AG09309 (cell line): Measurements from ENCODE around the gene TMEM107.
A peak's percentile ranks its signal among the peaks of the same experiment; 100 is the strongest.

ENCODE experiments used
- DNase-seq: peaks from one replicate; pipeline ENCODE4 v3.0.0-alpha.2; 2010; ENCODE audit warnings: low read depth
- H3K4me3 ChIP-seq: 2 replicates; pipeline ENCODE4 v1.5.1; 2011; ENCODE audit warnings: mild to moderate bottlenecking, low read depth, low read length, moderate library complexity; ENCODE audit not compliant: control insufficient read depth
- TF ChIP-seq, protein P1 (sequence below): IDR thresholded peaks from 2 replicates; pipeline ENCODE4 v1.5.1; 2011; ENCODE audit warnings: mild to moderate bottlenecking, low read depth, low read length, inconsistent platforms; ENCODE audit not compliant: insufficient read depth, control insufficient read depth; ENCODE audit errors: missing control alignments

The TMEM107 gene

DNA sequence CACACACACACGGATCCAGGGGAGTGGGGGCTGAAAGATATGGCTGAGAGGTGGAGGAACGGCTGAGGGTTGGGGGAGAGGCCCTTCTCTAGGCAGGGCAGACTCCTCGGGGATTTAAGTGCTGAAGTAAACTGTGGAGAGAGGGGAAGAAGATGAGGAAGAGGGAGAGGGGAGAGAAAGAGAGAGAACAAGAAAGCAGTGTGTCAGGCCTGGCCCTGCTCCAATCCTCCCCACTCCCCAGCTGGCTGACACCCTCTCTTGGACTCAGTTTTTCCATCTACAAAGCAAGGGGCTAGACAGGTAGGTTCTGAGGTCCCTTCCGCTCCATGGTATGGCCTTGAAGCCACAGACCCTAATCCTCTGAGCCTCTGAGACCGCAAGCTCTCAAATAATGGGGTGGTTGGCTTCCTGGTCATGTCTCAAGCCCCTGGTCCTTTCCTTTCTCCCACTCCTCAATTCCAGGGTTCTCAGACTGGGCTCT lies 15.4 kb downstream of the TMEM107 start:
- TF ChIP-seq, protein P1, sequence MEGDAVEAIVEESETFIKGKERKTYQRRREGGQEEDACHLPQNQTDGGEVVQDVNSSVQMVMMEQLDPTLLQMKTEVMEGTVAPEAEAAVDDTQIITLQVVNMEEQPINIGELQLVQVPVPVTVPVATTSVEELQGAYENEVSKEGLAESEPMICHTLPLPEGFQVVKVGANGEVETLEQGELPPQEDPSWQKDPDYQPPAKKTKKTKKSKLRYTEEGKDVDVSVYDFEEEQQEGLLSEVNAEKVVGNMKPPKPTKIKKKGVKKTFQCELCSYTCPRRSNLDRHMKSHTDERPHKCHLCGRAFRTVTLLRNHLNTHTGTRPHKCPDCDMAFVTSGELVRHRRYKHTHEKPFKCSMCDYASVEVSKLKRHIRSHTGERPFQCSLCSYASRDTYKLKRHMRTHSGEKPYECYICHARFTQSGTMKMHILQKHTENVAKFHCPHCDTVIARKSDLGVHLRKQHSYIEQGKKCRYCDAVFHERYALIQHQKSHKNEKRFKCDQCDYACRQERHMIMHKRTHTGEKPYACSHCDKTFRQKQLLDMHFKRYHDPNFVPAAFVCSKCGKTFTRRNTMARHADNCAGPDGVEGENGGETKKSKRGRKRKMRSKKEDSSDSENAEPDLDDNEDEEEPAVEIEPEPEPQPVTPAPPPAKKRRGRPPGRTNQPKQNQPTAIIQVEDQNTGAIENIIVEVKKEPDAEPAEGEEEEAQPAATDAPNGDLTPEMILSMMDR, result no peak
- H3K4me3 ChIP-seq, result no peak overlapping the region
- DNase-seq, result no peak

DNA sequence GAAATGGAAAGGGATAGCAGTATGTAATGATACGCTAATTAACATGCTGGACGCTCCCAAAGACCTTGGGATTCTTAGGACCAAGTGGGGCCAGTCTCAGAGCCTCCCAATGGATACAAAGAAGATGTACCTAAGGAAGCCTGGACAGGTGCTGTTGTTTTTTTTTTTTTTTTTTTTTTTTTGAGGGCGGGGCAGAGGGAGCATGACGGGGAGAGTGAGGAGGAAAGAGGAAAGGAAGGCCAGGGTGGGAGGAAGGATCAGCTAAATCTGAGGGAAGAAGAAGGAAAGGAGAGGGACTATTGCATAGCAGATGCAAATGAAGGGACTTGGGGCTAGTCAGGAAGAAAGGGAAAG lies 16.0 kb downstream of the TMEM107 start:
- no peak for DNase-seq
- TF ChIP-seq, protein P1, result no peak
- H3K4me3 ChIP-seq, result no peak overlapping the region

DNA sequence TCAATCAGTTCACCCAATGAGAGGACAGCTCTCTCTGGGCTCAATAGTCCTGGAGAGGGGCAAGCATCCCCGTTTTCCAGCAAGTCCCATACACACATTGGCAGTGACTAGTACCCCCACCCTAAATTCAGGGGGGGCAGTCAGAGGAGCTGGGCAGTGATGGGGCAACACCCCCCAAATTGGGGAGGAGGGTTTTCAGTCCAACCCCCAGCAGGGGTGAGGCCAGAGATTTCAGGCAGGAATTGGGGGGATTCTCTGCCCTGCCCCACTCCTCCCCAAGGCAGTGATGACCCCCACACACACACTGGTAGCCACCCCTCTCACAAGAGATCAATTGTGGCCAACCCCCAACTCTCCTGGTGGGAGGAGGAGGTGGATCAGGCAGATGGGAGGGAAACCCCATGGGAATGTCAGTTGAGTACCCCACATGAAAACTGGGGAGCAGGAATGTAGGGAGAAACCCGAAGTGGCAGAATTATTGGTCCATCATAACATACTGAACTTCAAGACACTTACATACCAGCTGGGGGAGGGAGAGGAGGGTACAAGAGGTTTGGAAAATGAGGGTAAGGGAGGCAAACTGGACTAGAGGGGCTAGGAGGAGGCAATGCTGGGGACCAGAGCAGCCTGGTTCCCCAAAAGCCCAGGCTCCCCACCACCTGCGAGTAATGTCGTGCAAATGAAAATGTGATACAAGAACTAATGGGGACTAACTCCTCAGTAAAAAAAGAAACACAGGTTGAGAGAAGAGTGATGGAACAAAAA lies 16.5 kb downstream of the TMEM107 start:
- H3K4me3 ChIP-seq, result no peak overlapping the region
- DNase-seq, result no peak
- TF ChIP-seq, protein P1, result no peak

- no peak for DNase-seq
- H3K4me3 ChIP-seq, result no peak overlapping the region
- TF ChIP-seq, protein P1, result no peak
Measured at GRCh38 chr17:8159032-8159400, 17.2 kb downstream of the TMEM107 start.

- H3K4me3 ChIP-seq, result no peak overlapping the region
- DNase-seq, result no peak
- TF ChIP-seq, protein P1, result peak; percentile 84
Measured at GRCh38 chr17:8158267-8159031, 17.7 kb downstream of the TMEM107 start.

- TF ChIP-seq, protein P1, result peak; percentile 4
- DNase-seq, result peak; percentile 100
- peak overlapping the region; percentile 71 for H3K4me3 ChIP-seq
Measured at GRCh38 chr17:8156246-8156992, 19.8 kb downstream of the TMEM107 start.
